B cell (primary cell): ENCODE data around the gene PRICKLE2. TPM values are rescaled to one million over a fixed set of nuclear protein-coding genes. Genes with fewer than 3 reads are reported as not detected.

ENCODE experiments used
- ATAC-seq: fragments of 200-7000 bp; cut with Tn5 transposase; one replicate; pipeline ENCODE4 v1.10.0; 2021; ENCODE audit warnings: low read depth, mild to moderate bottlenecking, moderate number of reproducible peaks, moderate library complexity
- CTCF ChIA-PET: fragments of 350-600 bp; sonication (Branson Sonifier 250); formaldehyde crosslinking; loops from one replicate; lab custom pipeline; 2021; ENCODE audit warnings: antibody characterized with exemption, inconsistent platforms; lab: Charles Lee
- POLR2A ChIA-PET: fragments of 350-600 bp; sonication (Branson Sonifier 250); formaldehyde crosslinking; loops from one replicate; lab custom pipeline; 2021; ENCODE audit warnings: antibody characterized with exemption; lab: Charles Lee
- DNase-seq: peaks from one replicate; pipeline ENCODE4 v3.0.0; 2013
- H2AFZ ChIP-seq: 2 replicates; pipeline ENCODE4 v1.6.1; 2012; ENCODE audit warnings: mild to moderate bottlenecking, low read depth, low read length; ENCODE audit not compliant: insufficient read depth, poor library complexity, severe bottlenecking
- H3K27ac ChIP-seq, 2 donors: 1 replicate in 1 of 2; 2 replicates in 1 of 2; pipeline ENCODE4 v1.5.1; 2012 to 2013; ENCODE audit warnings: low read length in 2 of 2, mild to moderate bottlenecking in 2 of 2, moderate library complexity in 1 of 2
- H3K27me3 ChIP-seq, 4 experiments: fragments of 200-600 bp in 1 of 4; sonication (generic) in 1 of 4; replicated peaks in 1 of 4; 1 replicate in 2 of 4; 2 replicates in 2 of 4; pipeline versions ENCODE4 v1.6.1 to v1.7.0; 2013 to 2016; ENCODE audit warnings: low read length in 3 of 4, mild to moderate bottlenecking in 2 of 4, mixed read lengths in 1 of 4, moderate library complexity in 1 of 4; ENCODE audit not compliant: insufficient read depth in 4 of 4, control insufficient read depth in 3 of 4; ENCODE audit errors: control extremely low read depth in 1 of 4
- H3K36me3 ChIP-seq, 2 experiments: replicated peaks in 1 of 2; 1 replicate in 1 of 2; 2 replicates in 1 of 2; pipeline versions ENCODE4 v1.6.1 to v1.7.1; 2013; ENCODE audit warnings: low read length in 1 of 2; ENCODE audit not compliant: insufficient read depth in 2 of 2, control insufficient read depth in 1 of 2; ENCODE audit errors: control extremely low read depth in 1 of 2, extremely low read depth in 1 of 2
- H3K4me1 ChIP-seq, 2 donors: fragments of 200-600 bp in 1 of 2; sonication (generic) in 1 of 2; 1 replicate in 1 of 2; 2 replicates in 1 of 2; pipeline versions ENCODE4 v1.5.1 to v1.6.1; 2013 to 2017; ENCODE audit warnings: low read length in 2 of 2; ENCODE audit not compliant: control insufficient read depth in 2 of 2, insufficient read depth in 2 of 2
- H3K4me2 ChIP-seq: replicated peaks from 2 replicates; pipeline ENCODE3; 2012; ENCODE audit warnings: mild to moderate bottlenecking, low read depth, low read length; ENCODE audit not compliant: poor library complexity, severe bottlenecking
- H3K4me3 ChIP-seq, 5 experiments: fragments of 200-600 bp in 1 of 5; sonication (generic) in 1 of 5; 1 replicate in 3 of 5; 2 replicates in 2 of 5; pipeline versions ENCODE4 v1.5.1 to v1.7.0; 2011 to 2016; ENCODE audit warnings: low read length in 4 of 5, mild to moderate bottlenecking in 4 of 5, low read depth in 2 of 5, control low read depth in 1 of 5, moderate library complexity in 1 of 5; ENCODE audit not compliant: insufficient read depth in 1 of 5; ENCODE audit errors: control extremely low read depth in 1 of 5, extremely low read depth in 1 of 5
- H3K79me2 ChIP-seq: fragments of 200-600 bp; sonication (generic); one replicate; pipeline ENCODE4 v1.6.0; 2016; ENCODE audit warnings: low read length; ENCODE audit not compliant: control insufficient read depth, insufficient read depth
- H3K9ac ChIP-seq: fragments of 200-600 bp; sonication (generic); 2 replicates; pipeline ENCODE4 v1.6.1; 2017; ENCODE audit warnings: mild to moderate bottlenecking, low read length, moderate library complexity
- H3K9me3 ChIP-seq, 3 donors: one replicate each; pipeline versions ENCODE4 v1.6.1 to v1.7.1; 2013; ENCODE audit warnings: low read length in 2 of 3; ENCODE audit not compliant: control insufficient read depth in 2 of 3, insufficient read depth in 1 of 3; ENCODE audit errors: control extremely low read depth in 1 of 3
- H4K20me1 ChIP-seq: 2 replicates; pipeline ENCODE4 v1.6.0; 2012; ENCODE audit warnings: mild to moderate bottlenecking, low read length; ENCODE audit not compliant: insufficient read depth, control insufficient read depth, poor library complexity, severe bottlenecking
- H3K27ac Mint-ChIP-seq: one replicate; pipeline ENCODE4 v1.8.0; 2021; ENCODE audit warnings: mixed read lengths
- H3K27me3 Mint-ChIP-seq: one replicate; pipeline ENCODE4 v1.8.0; 2021; ENCODE audit warnings: mixed read lengths
- H3K4me1 Mint-ChIP-seq: one replicate; pipeline ENCODE4 v1.8.0; 2021; ENCODE audit warnings: mixed read lengths
- H3K4me3 Mint-ChIP-seq: one replicate; pipeline ENCODE4 v1.8.0; 2021; ENCODE audit warnings: mixed read lengths
- H3K9me3 Mint-ChIP-seq: one replicate; pipeline ENCODE4 v1.8.0; 2022; ENCODE audit warnings: mixed read lengths; ENCODE audit not compliant: insufficient read depth
- CTCF ChIP-seq: fragments of 200-600 bp; IDR thresholded peaks from one replicate; pipeline ENCODE4 v1.8.0; 2022; ENCODE audit warnings: antibody characterized with exemption, mild to moderate bottlenecking
- EZH2 ChIP-seq: IDR thresholded peaks from 2 replicates; pipeline ENCODE4 v1.6.1; 2012; ENCODE audit warnings: borderline replicate concordance, low read depth, mild to moderate bottlenecking, moderate library complexity, low read length; ENCODE audit not compliant: insufficient read depth, poor library complexity, severe bottlenecking
- WGBS: methylation state at CpG from one replicate; pipeline ENCODE4 v1.1.5; 2013; ENCODE audit warnings: missing lambda C conversion rate; ENCODE audit not compliant: insufficient coverage; 5-methylcytosine and 5-hydroxymethylcytosine counted together
- intact Hi-C: fragments of 100-400 bp; cut with micrococcal nuclease; formaldehyde crosslinking; loops from one replicate; pipeline ENCODE4 v1.10.0; 2022
- polyA plus RNA-seq: library from polyadenylated mRNA; depleted of rRNA; stranded (reverse); fragments of >200 nt; gene quantifications from 2 replicates; pipeline ENCODE4 v1.2.3, GENCODE V29; 2012
- total RNA-seq, 2 donors: library from RNA; stranded (reverse); fragments of 120-200 nt in 1 of 2; gene quantifications; 1 replicate in 1 of 2; 2 replicates in 1 of 2; pipeline versions ENCODE4 v1.2.3 to v1.2.4, GENCODE V29; 2013 to 2022

The PRICKLE2 gene
- total and polyA plus RNA-seq, 2 donors (not counting 1 experiment from before 2014, with no cell fraction given): 0.30 to 1.4 TPM

DNA sequence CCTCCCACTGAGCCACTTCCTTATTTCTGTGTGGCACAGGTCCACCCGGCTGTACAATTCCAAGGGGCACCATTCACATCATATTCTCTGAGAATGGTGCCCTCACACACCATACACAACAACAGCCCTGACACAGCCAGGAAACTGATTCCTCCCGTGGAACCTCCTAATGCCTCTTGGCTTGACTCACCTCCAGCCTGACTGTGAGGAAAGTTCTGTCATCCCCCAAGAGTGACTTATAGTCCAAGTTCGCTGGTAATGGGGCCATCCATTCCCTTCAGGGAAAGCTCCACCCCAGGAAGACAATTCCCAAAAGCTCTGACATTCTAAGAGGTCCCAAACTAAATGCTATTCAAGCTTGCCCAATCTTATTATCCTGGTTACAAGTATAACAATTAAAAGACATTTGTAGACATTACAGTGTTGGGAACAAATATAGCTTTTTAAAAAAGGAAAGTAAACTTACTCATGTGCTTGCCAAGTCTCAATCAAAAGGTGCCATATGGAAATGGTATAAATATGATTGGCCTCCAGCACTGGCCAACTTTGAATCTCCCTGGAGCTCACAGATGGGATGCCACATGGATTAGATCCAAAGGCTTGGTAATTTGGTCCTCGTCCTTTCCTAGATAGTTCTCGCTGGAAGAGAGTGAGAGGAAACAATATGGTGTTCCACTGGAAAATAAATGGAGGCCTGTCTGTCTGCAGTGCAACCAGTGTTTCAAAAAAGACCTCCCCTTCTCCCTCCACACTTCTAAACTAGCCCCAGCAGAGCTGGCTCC lies 145.7 kb downstream of the PRICKLE2 start:
- no peaks in the 10 kb centered on the region for H3K4me1 Mint-ChIP-seq
- ChIA-PET CTCF (interaction anchor here (1.2 kb wide), 1 partner anchor 9 kb away, joined by 3 read pairs; no protein-coding TSS in a partner anchor), POLR2A (no interaction called here)
- WGBS: 82% methylated on average over 2 of the region's 5 CpGs
- no peaks in the 10 kb centered on the region for H4K20me1 ChIP-seq
- H3K9ac ChIP-seq: no peak overlapping the region
- no peak overlapping the region for H3K27ac Mint-ChIP-seq
- no peaks in the 10 kb centered on the region for H3K4me1 ChIP-seq
- H3K36me3 ChIP-seq: no peaks in the 10 kb centered on the region
- no peaks in the 10 kb centered on the region for H3K27me3 ChIP-seq
- intact Hi-C loops: no loop called here
- H3K4me2 ChIP-seq: no peak overlapping the region
- H3K4me3 ChIP-seq: no peak overlapping the region
- H3K79me2 ChIP-seq: no peaks in the 10 kb centered on the region
- no peaks in the 10 kb centered on the region for H3K9me3 ChIP-seq
- DNase-seq: no peak
- H2AFZ ChIP-seq: no peak overlapping the region
- H3K9me3 Mint-ChIP-seq: no peaks in the 10 kb centered on the region
- no peak overlapping the region for H3K4me3 Mint-ChIP-seq
- H3K27me3 Mint-ChIP-seq: peaks cover 15% of the 10 kb centered on the region
- no peak overlapping the region for H3K27ac ChIP-seq
- TF ChIP-seq CTCF: no peak
- no peak for TF ChIP-seq EZH2
- ATAC-seq: no peak

DNA sequence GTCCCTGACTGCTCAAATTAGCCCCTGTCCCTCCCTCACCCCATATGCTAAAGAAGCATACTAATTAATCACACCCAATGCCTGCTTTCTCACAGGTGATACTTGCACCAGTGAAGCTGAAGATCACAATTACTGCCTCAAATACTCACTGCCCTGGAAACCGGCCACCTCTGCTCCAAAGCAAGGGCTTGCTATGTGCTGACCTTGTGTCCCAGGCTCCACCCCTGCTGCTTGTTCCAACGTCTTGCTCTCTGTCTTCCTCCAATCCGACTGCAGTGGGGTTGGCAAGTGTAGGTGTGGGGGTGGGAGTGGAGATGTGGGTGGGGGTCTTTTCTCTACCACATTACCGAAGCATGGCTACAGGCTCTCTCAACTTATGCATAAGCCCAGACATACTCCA lies 146.3 kb downstream of the PRICKLE2 start:
- peaks cover 18% of the 10 kb centered on the region for H3K27me3 Mint-ChIP-seq
- H3K27ac Mint-ChIP-seq: no peak overlapping the region
- no peaks in the 10 kb centered on the region for H3K4me1 ChIP-seq
- H3K4me3 ChIP-seq: no peak overlapping the region
- DNase-seq (no peak), ATAC-seq (no peak)
- CTCF ChIA-PET: interaction anchor here (1.2 kb wide), 1 partner anchor 10 kb away, joined by 3 read pairs; no protein-coding TSS in a partner anchor
- 80% methylated on average over 1 of the region's 4 CpGs for WGBS
- no peaks in the 10 kb centered on the region for H3K9me3 ChIP-seq
- H3K9me3 Mint-ChIP-seq: no peaks in the 10 kb centered on the region
- TF ChIP-seq CTCF (no peak), EZH2 (no peak)
- no peak overlapping the region for H2AFZ ChIP-seq
- no peaks in the 10 kb centered on the region for H3K4me1 Mint-ChIP-seq
- no peak overlapping the region for H3K4me2 ChIP-seq
- H3K27ac ChIP-seq: no peak overlapping the region
- no peaks in the 10 kb centered on the region for H3K79me2 ChIP-seq
- intact Hi-C loops: no loop called here
- H3K27me3 ChIP-seq: no peaks in the 10 kb centered on the region
- POLR2A ChIA-PET: no interaction called here
- no peak overlapping the region for H3K9ac ChIP-seq
- H4K20me1 ChIP-seq: no peaks in the 10 kb centered on the region
- H3K4me3 Mint-ChIP-seq: no peak overlapping the region
- no peaks in the 10 kb centered on the region for H3K36me3 ChIP-seq
